IMR-90 (cell line): ENCODE results near the gene PCSK5. TPM values are rescaled to one million over a fixed set of nuclear protein-coding genes. Genes with fewer than 3 reads are reported as not detected.

Source experiments
- ATAC-seq: fragments of 200-7000 bp; cut with Tn5 transposase; 2 replicates; pipeline ENCODE4 v1.9.1; 2020; ENCODE audit warnings: low read depth, mild to moderate bottlenecking, moderate library complexity
- BruUV-seq: library from RNA; stranded (reverse); fragments of 400-500 nt; replicated peaks from 2 replicates; lab custom pipeline; 2021; lab: Mats Ljungman, UMichigan
- CTCF ChIA-PET: fragments of 300-600 bp; formaldehyde crosslinking; extraction: SDS; loops from one replicate; lab custom pipeline; 2021; ENCODE audit warnings: antibody characterized with exemption; lab: Yijun Ruan, JAX
- POLR2A ChIA-PET: fragments of 300-600 bp; sonication (Branson Sonifier 250); formaldehyde crosslinking; loops from one replicate; lab custom pipeline; 2022; ENCODE audit warnings: antibody characterized with exemption; ENCODE audit not compliant: unreplicated experiment; lab: Charles Lee
- DNase-seq: peaks from one replicate; pipeline ENCODE4 v3.0.0; 2013
- H2AFZ ChIP-seq: replicated peaks from 2 replicates; pipeline ENCODE3; 2013; ENCODE audit warnings: low read length, mild to moderate bottlenecking; ENCODE audit not compliant: poor library complexity
- H2AK5ac ChIP-seq: 2 replicates; pipeline ENCODE4 v1.6.1; 2013; ENCODE audit warnings: low read depth, low read length, inconsistent platforms
- H2AK9ac ChIP-seq: replicated peaks from 2 replicates; pipeline ENCODE3; 2013; ENCODE audit warnings: mild to moderate bottlenecking, low read depth, low read length, moderate library complexity; ENCODE audit not compliant: poor library complexity
- H2BK120ac ChIP-seq: 2 replicates; pipeline ENCODE4 v1.6.1; 2013; ENCODE audit warnings: low read depth, low read length, inconsistent platforms
- H2BK15ac ChIP-seq: 3 replicates; pipeline ENCODE4 v1.6.1; 2013; ENCODE audit warnings: low read depth, low read length, inconsistent platforms
- H2BK20ac ChIP-seq: 2 replicates; pipeline ENCODE4 v1.6.1; 2013; ENCODE audit warnings: low read depth, mild to moderate bottlenecking, inconsistent platforms, low read length, moderate library complexity
- H2BK5ac ChIP-seq: 2 replicates; pipeline ENCODE4 v1.6.1; 2013; ENCODE audit warnings: mild to moderate bottlenecking, low read depth, low read length, inconsistent platforms; ENCODE audit not compliant: poor library complexity, severe bottlenecking
- H3K14ac ChIP-seq: replicated peaks from 2 replicates; pipeline ENCODE4 v1.6.1; 2013; ENCODE audit warnings: low read depth, low read length, inconsistent platforms
- H3K18ac ChIP-seq: 2 replicates; pipeline ENCODE4 v1.6.1; 2013; ENCODE audit warnings: low read depth, low read length, control low read depth
- H3K23ac ChIP-seq: 2 replicates; pipeline ENCODE4 v1.6.1; 2013; ENCODE audit warnings: low read depth, low read length, inconsistent platforms
- H3K27ac ChIP-seq: 2 replicates; pipeline ENCODE4 v1.5.1; 2013; ENCODE audit warnings: mild to moderate bottlenecking, control low read depth, low read length; ENCODE audit not compliant: insufficient read depth
- H3K27me3 ChIP-seq: 2 replicates; pipeline ENCODE4 v1.6.1; 2013; ENCODE audit warnings: low read length; ENCODE audit not compliant: control insufficient read depth, insufficient read depth
- H3K36me3 ChIP-seq: 2 replicates; pipeline ENCODE4 v1.6.1; 2013; ENCODE audit warnings: low read length, mixed read lengths; ENCODE audit not compliant: control insufficient read depth, insufficient read depth
- H3K4ac ChIP-seq: 2 replicates; pipeline ENCODE4 v1.6.1; 2013; ENCODE audit warnings: low read depth, low read length, inconsistent platforms
- H3K4me1 ChIP-seq: 2 replicates; pipeline ENCODE4 v1.6.1; 2013; ENCODE audit warnings: low read length, mixed read lengths; ENCODE audit not compliant: control insufficient read depth, insufficient read depth
- H3K4me2 ChIP-seq: 2 replicates; pipeline ENCODE4 v1.6.1; 2013; ENCODE audit warnings: low read depth, mild to moderate bottlenecking, control low read depth, low read length, moderate library complexity
- H3K4me3 ChIP-seq: 2 replicates; pipeline ENCODE4 v1.5.1; 2013; ENCODE audit warnings: low read depth, mild to moderate bottlenecking, control low read depth, low read length, moderate library complexity; ENCODE audit not compliant: insufficient read depth
- H3K56ac ChIP-seq: 2 replicates; pipeline ENCODE4 v1.6.1; 2013; ENCODE audit warnings: low read length, inconsistent platforms; ENCODE audit not compliant: insufficient read depth; ENCODE audit errors: extremely low read depth
- H3K79me1 ChIP-seq, 2 experiments: 2 replicates each; pipeline ENCODE4 v1.6.1; 2013; ENCODE audit warnings: low read length in 2 of 2, inconsistent platforms in 1 of 2, low read depth in 1 of 2
- H3K9ac ChIP-seq: 2 replicates; pipeline ENCODE4 v1.6.1; 2013; ENCODE audit warnings: low read depth, low read length, control low read depth
- H3K9me1 ChIP-seq: 2 replicates; pipeline ENCODE4 v1.6.1; 2013; ENCODE audit warnings: low read length, inconsistent platforms; ENCODE audit not compliant: insufficient read depth
- H3K9me3 ChIP-seq: 2 replicates; pipeline ENCODE4 v1.6.1; 2013; ENCODE audit warnings: low read length; ENCODE audit not compliant: control insufficient read depth, insufficient read depth
- H4K20me1 ChIP-seq: 2 replicates; pipeline ENCODE4 v1.6.1; 2013; ENCODE audit warnings: low read length, inconsistent platforms; ENCODE audit not compliant: insufficient read depth
- H4K5ac ChIP-seq: 2 replicates; pipeline ENCODE4 v1.6.1; 2013; ENCODE audit warnings: mild to moderate bottlenecking, low read depth, low read length, control low read depth
- H4K8ac ChIP-seq, 2 experiments: 2 replicates each; pipeline ENCODE4 v1.6.1; 2013; ENCODE audit warnings: low read depth in 2 of 2, low read length in 2 of 2, control low read depth in 1 of 2, inconsistent platforms in 1 of 2
- H4K91ac ChIP-seq: 2 replicates; pipeline ENCODE4 v1.6.1; 2013; ENCODE audit warnings: low read depth, low read length, inconsistent platforms; ENCODE audit not compliant: insufficient read depth
- CEBPB ChIP-seq: IDR thresholded peaks from 2 replicates; pipeline ENCODE4 v1.6.1; 2012; ENCODE audit warnings: low read depth, low read length, improper control_type of control experiment
- NFE2L2 ChIP-seq: fragments of 150-350 bp; IDR thresholded peaks from 2 replicates; pipeline ENCODE4 v1.6.1; 2016; ENCODE audit warnings: low read depth, mild to moderate bottlenecking, low read length
- WGBS, 2 experiments: methylation state at CpG; one replicate each; pipeline versions ENCODE4 v1.1.5 to v1.1.7; 2013; ENCODE audit warnings: missing lambda C conversion rate in 2 of 2; ENCODE audit not compliant: insufficient read length in 1 of 2; ENCODE audit errors: extremely low coverage in 2 of 2; 5-methylcytosine and 5-hydroxymethylcytosine counted together
- dilution Hi-C: fragments of 300-500 bp; cut with HindIII; formaldehyde crosslinking; loops from one replicate; pipeline ENCODE4 v1.14.3; 2018; ENCODE audit warnings: low sequenced_read_pairs; ENCODE audit not compliant: unreplicated experiment
- in situ Hi-C: fragments of 300-500 bp; cut with MboI; formaldehyde crosslinking; loops from 3 replicates; pipeline ENCODE4 v1.14.3; 2019; ENCODE audit warnings: low sequenced_read_pairs, inconsistent platforms, mixed read lengths
- intact Hi-C: fragments of 100-400 bp; cut with micrococcal nuclease; formaldehyde crosslinking; loops from 2 replicates; pipeline ENCODE4 v1.10.0; 2022
- polyA plus RNA-seq, 3 experiments: library from polyadenylated mRNA; depleted of rRNA; stranded (reverse); fragments of >200 nt; gene quantifications; 2 replicates each; pipeline ENCODE4 v1.2.3, GENCODE V29; 2012; ENCODE audit warnings: low replicate concordance in 1 of 3
- total RNA-seq: library from RNA; depleted of rRNA; stranded (reverse); fragments of >200 nt; gene quantifications from 2 replicates; pipeline ENCODE4 v1.2.3, GENCODE V29; 2012

Gene PCSK5
- total and polyA plus RNA-seq, 2 of the 4 experiments (the other 2 are of a cell fraction) = 1.5 to 3.0 TPM

- Histone ChIP-seq H3K4me2 (no peak overlapping the region), H3K9ac (no peak overlapping the region), H4K20me1 (no peaks in the 10 kb centered on the region), H3K56ac (no peak overlapping the region), H3K4me1 (no peaks in the 10 kb centered on the region), H3K23ac (no peak overlapping the region), H3K36me3 (no peaks in the 10 kb centered on the region), H3K9me3 (no peaks in the 10 kb centered on the region), H3K79me1 (no peaks in the 10 kb centered on the region; a peak in 1 of 4 replicates), H4K91ac (no peak overlapping the region), H2BK5ac (no peak overlapping the region), H2AFZ (no peak overlapping the region), H2BK120ac (no peak overlapping the region), H3K14ac (no peak overlapping the region), H3K27me3 (no peaks in the 10 kb centered on the region), H4K5ac (no peak overlapping the region), H4K8ac (no peak overlapping the region), H3K9me1 (no peaks in the 10 kb centered on the region), H2AK5ac (no peak overlapping the region), H3K27ac (no peak overlapping the region), H2BK20ac (no peak overlapping the region), H3K4me3 (no peak overlapping the region), H3K4ac (no peak overlapping the region), H3K18ac (no peak overlapping the region), H2AK9ac (no peak overlapping the region), H2BK15ac (no peak overlapping the region)
- POLR2A ChIA-PET = no interaction called here
- no TSS peak for BruUV-seq
- intact Hi-C loops = no loop called here
- WGBS, 2 experiments = no CpG with 5 or more reads among the region's 3 CpGs
- CTCF ChIA-PET = no interaction called here
- TF ChIP-seq CEBPB (no peak), NFE2L2 (peak; percentile 41; the same call in 1 of the 2 replicates)
- ATAC-seq (no peak), DNase-seq (no peak)
- dilution Hi-C loops = no loop called here
- in situ Hi-C loops = no loop called here
Measured at GRCh38 chr9:75912951-75913350, 22.5 kb downstream of the PCSK5 start.
